Measurements from ENCODE around the gene ENDOD1.

- TF ChIP-seq POLR2AphosphoS5 (IDR thresholded peaks at IDR 0.05; ENCODE audit: borderline replicate concordance, low read depth, low read length), result no peak
- no peak for TF ChIP-seq EZH2 (IDR thresholded peaks at IDR 0.05)
Observed at GRCh38 chr11:95057959-95058358, 31.7 kb upstream of the ENDOD1 start.
